GM18499 (cell line): ENCODE measurements around the gene ARHGEF40.

Source experiments
- ATAC-seq: cut with Tn5 transposase; IDR thresholded peaks from one replicate; pipeline ENCODE4 v1.9.1; 2021; ENCODE audit warnings: moderate number of reproducible peaks; ENCODE audit not compliant: insufficient read depth, unreplicated experiment

Gene ARHGEF40

DNA sequence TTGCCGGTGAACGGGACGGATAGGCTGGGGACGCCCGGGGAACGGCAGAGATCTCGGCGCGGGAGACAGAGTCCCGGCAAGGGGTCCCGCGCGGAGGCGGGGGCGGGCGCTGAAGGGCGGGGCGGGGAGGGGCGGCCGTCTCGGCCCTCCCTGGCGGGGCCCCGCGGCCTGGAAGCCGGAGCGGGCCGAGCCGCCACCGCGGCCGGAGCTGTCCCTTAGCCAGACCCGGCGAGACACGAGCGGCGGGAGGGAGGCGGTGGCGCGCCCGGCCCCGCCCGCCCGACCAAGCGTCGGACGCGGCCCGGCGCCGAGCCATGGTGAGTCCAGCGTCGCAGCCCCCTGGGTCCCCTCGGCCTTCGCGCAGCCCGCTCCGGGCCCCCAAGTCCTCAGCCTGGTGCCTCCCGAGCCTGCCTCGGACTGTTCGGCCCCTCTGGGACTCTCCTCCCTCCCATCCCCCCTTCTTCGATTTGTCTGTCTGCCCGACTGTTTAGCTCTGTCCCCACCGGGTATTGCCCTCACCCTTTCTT lies at the start of gene ARHGEF40:
Gene ARHGEF40 (plus strand): TSS at position 222 of the 527 bp plus-strand sequence. CDS start 93 bp downstream, at position 315.
- ATAC-seq = no peak

GRCh38 chr14:21020977-21021545 lies 49.0 kb upstream of the ARHGEF40 start:
- ATAC-seq = no peak

DNA sequence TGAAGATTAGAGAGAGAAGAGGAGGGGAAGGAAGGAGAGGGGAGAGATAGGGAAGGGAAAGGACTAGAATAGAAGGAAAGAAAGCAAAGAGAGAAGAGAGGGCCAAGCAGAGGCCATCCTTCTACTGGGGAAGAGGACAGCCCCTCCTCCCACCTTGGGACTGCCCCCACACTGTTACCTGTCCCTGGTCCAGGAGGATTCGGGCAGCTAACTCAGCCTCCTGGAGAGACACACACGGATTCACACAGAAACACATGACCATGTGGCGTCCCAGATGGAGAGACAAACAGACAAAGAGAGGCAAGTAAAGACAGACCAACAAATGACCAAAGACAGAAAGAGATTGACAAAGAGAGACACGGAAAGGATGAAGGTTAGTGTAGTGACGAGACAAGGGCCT lies 47.4 kb upstream of the ARHGEF40 start:
- no peak for ATAC-seq

DNA sequence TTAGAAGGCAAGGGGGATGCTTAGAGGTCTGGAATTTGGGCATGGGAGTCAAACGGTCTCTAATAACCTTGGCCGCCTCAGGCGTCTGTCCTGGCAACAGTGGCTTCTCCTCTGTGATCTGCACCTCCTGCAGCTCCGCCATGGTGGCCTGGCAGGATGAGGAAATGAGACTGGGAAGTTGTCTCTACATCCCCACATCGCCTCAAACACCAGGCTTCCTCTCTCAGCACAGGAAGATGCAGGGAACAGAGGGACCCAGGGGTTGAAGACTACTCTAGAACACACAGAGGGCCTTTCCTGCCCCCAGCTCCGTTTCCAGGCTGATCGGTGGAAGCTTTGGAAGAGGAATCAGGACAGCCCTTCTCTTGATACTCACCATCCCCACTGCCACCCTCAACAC lies 46.9 kb upstream of the ARHGEF40 start:
- no peak for ATAC-seq

DNA sequence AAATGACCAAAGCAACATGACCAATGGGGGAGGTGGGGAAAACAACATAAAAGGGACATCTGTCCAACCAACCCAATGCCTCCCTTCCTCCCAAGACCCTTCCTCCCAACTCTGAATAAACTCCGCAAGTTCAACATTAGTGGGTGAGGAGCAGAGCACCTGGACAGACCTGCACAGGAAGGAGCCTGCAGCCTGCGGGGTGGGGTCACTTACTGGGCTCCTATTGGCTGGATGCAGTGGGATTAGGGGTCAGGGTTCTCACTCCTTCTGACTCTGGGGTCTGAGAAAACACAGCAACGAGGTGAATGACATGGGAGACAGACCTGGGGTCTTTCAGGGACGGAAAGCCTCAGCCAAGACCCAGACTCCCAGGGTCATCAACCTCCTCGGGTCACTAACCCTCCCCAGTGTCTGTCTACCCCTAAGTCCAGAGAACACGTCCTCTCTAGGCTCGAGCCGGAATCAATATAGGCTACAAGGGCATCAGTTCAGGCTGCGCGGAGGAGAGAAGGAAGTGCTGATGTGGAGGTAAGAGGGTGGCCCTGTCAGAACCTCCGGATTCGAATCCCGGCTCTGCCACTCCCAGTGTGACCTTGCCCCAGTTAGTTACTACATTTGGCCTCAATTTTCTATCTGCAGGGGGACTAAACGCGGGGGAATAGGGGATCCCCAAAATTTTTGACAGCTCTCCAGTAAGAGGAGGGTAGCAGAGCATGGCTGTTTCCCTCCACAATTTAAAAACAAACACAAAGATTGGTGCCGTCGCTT lies 46.1 kb upstream of the ARHGEF40 start:
- no peak for ATAC-seq

DNA sequence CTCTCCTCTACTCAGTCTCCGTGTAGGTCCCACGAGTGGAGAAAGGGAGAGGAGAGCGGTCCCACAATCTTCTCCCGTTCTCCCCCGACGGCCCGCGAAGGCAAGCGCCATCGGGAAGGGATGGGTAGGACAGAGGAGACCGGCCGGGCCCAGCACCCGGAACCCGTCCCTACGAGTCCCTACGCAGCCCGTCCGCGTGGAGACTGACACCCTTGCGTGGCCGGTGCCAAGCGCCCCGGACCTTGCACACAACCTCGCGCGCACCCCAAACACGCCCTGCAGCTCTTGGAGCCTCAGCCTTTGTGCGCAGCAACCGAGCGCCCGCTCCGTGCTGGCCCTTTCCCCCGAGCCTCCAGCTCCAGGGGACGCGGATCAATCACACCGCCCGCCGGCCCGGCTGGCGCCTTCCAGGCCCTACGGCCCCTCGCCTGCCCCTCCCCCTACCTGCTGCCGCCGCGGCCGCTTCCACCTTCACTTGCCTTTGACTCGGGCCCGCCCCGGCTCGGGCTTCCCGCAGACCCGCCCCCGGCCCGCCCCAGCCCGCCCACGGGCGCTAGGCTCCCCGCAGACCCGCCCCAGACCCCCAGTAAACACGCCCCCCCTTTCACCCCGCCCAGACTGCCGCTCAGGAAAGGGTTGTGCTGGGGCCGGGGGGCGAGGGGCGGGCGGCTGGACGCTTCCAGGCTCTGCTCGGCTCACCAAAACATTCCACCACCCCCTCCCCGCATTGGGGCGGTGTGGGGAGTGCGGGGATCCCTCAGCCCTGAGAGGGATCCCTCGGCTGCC lies 45.3 kb upstream of the ARHGEF40 start, which contains the start of gene NDRG2:
Gene NDRG2 (minus strand): TSS at position 477 of the 786 bp plus-strand sequence. CDS start 1,746 bp downstream, outside the sequence.
- no peak for ATAC-seq

- no peak for ATAC-seq
Observed at GRCh38 chr14:21025371-21026273, 44.5 kb upstream of the ARHGEF40 start.

- ATAC-seq = no peak
Observed at GRCh38 chr14:21026274-21026987, 43.7 kb upstream of the ARHGEF40 start.

DNA sequence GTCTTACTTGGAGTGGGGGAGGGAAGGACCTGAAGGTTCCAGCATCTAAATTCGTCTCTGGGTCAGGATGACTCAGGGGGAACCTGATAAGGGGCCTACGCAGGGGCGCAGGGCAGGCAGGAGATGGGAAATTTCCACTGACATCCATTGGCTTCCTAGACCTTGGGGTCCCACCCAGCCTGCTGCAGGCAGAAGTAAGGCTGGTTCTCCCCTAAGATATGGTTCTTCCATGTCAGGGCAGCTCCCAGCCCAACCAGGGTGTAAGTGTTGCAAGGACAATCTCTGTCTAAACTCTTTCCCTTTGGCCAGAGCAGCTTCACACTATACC lies 43.2 kb upstream of the ARHGEF40 start:
- ATAC-seq = no peak

- ATAC-seq = no peak
Observed at GRCh38 chr14:21029917-21030316, 40.2 kb upstream of the ARHGEF40 start, which contains the start of gene TPPP2. Gene TPPP2, plus strand, starts transcription at chr14:21030217. Its CDS starts 365 bp downstream, at chr14:21030582.

GRCh38 chr14:21030531-21030930 lies 39.6 kb upstream of the ARHGEF40 start:
- ATAC-seq = no peak

- no peak for ATAC-seq
Observed at GRCh38 chr14:21032326-21033132, 37.6 kb upstream of the ARHGEF40 start.

GRCh38 chr14:21033133-21033698 lies 36.9 kb upstream of the ARHGEF40 start:
- no peak for ATAC-seq

DNA sequence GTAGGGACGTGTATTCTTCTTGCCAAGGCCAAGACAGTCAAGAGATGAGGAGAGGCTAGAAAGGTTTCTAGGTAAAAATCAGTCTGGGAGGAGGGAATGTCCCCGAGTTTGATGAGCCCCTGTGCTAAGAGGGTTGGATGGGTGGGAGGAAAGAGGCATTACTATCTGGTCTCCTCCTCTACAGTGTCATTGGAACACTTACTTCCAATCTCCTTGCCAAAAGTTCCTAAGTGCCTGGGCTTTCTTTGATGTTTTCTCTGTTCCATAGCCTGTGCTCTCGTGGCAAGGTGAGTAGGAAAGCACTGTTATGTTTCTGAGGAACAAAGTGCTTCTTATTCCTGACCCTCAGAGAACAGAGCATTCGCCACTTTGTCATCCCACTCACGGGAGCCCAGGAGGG lies 35.4 kb upstream of the ARHGEF40 start, which contains the start of gene RNASE13:
Gene RNASE13 (minus strand): TSS at position 101 of the 400 bp plus-strand sequence. CDS start 519 bp downstream, outside the sequence.
- ATAC-seq = no peak

- no peak for ATAC-seq
Observed at GRCh38 chr14:21036751-21037150, 33.4 kb upstream of the ARHGEF40 start.

DNA sequence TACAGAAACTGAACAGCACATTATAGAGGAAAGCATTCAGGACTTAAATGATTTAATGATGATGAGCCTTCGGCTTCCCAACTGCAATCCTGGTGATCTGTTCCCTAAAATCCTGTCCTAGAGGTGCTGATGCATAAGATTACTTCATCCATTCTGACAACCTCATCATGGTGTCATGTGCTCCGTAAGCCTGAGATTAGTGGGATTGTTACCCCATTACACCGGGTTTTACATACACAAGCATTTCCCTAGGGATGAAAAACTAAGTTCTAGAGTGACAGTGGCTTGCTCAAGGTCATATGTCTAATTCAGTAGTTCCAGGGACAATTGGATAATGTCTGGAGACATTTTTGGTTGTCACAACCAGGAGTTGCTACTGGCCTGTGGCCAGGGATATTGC lies 32.9 kb upstream of the ARHGEF40 start:
- no peak for ATAC-seq

DNA sequence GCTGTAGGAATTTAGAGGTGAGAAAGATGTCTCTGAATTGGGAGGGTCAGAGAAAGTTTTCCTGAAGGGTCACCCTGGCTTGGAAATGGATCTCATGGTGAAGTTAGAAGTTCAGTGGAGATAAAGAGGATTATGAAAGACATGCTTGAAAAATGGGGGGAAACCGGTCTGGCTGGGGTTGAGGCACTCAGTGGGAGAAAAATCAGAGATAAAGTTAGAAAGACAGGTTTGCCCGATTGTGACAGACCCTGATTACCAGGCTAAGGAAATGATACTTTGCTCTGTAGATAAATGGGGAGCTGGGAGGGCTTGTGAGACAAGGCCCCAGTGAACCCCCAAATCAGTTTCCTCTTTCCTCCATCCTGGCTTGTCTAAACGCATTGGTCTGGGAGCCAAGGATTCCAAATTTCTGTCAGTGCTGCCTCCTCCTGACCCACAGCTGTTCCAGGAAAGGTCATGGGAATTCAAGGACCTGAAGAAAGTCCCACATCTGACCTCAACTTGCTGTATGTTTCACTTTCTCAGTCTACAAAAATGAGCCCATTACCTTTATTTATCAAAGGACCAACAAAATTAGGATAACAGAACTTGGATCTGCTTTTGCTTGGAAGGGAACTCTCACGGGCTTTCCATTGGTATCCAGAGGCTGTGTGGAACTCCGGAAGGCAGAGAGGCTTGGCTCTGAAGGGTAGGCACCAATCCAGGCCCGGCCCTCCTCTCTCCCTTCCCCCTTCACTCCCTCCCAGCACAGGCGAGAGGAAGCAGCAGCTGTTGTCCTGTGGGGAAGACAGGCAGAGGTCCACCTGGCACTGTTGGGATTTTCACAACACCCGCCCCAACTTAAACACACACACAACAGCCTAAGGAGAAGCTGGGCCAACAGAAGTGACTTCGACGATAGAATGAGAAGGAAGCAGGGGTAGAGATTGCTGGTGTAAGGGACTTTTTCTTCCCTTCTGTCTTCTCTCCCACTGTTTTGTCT lies 31.4 kb upstream of the ARHGEF40 start:
- no peak for ATAC-seq
